Parathyroid adenoma (tissue), 2 donors: ENCODE measurements around the gene RAD51D.

Source experiments
- H2AFZ ChIP-seq: fragments of 300-600 bp; sonication (generic); one replicate; pipeline ENCODE4 v1.7.0; 2017; ENCODE audit warnings: antibody characterized with exemption, mild to moderate bottlenecking
- H3K27ac ChIP-seq: fragments of 300-600 bp; sonication (generic); one replicate; pipeline ENCODE4 v1.7.0; 2017
- H3K27me3 ChIP-seq: fragments of 300-600 bp; sonication (generic); one replicate; pipeline ENCODE4 v1.7.0; 2017; ENCODE audit warnings: low read length; ENCODE audit not compliant: control insufficient read depth, insufficient read depth
- H3K36me3 ChIP-seq: fragments of 300-600 bp; sonication (generic); one replicate; pipeline ENCODE4 v1.7.0; 2017; ENCODE audit warnings: low read length; ENCODE audit not compliant: control insufficient read depth, insufficient read depth
- H3K4me1 ChIP-seq: fragments of 300-600 bp; sonication (generic); one replicate; pipeline ENCODE4 v1.7.0; 2017; ENCODE audit warnings: control low read depth
- H3K4me2 ChIP-seq: fragments of 300-600 bp; sonication (generic); one replicate; pipeline ENCODE4 v1.7.0; 2017; ENCODE audit warnings: low read length
- H3K4me3 ChIP-seq: fragments of 300-600 bp; sonication (generic); one replicate; pipeline ENCODE4 v1.7.0; 2017; ENCODE audit warnings: low read depth, low read length
- H3K79me2 ChIP-seq: fragments of 300-600 bp; sonication (generic); one replicate; pipeline ENCODE4 v1.7.0; 2017; ENCODE audit warnings: control low read depth
- H3K9ac ChIP-seq: fragments of 300-600 bp; sonication (generic); one replicate; pipeline ENCODE4 v1.7.0; 2017; ENCODE audit warnings: mild to moderate bottlenecking
- H3K9me3 ChIP-seq: fragments of 300-600 bp; sonication (generic); one replicate; pipeline ENCODE4 v1.7.0; 2017; ENCODE audit warnings: low read length; ENCODE audit not compliant: control insufficient read depth
- TF ChIP-seq, protein P1 (sequence below): fragments of 300-600 bp; sonication (generic); IDR thresholded peaks from one replicate; pipeline ENCODE4 v1.7.0; 2017; ENCODE audit warnings: antibody characterized with exemption, mild to moderate bottlenecking
- donor health status: primary hyperparathyroidism.

RAD51D gene

DNA sequence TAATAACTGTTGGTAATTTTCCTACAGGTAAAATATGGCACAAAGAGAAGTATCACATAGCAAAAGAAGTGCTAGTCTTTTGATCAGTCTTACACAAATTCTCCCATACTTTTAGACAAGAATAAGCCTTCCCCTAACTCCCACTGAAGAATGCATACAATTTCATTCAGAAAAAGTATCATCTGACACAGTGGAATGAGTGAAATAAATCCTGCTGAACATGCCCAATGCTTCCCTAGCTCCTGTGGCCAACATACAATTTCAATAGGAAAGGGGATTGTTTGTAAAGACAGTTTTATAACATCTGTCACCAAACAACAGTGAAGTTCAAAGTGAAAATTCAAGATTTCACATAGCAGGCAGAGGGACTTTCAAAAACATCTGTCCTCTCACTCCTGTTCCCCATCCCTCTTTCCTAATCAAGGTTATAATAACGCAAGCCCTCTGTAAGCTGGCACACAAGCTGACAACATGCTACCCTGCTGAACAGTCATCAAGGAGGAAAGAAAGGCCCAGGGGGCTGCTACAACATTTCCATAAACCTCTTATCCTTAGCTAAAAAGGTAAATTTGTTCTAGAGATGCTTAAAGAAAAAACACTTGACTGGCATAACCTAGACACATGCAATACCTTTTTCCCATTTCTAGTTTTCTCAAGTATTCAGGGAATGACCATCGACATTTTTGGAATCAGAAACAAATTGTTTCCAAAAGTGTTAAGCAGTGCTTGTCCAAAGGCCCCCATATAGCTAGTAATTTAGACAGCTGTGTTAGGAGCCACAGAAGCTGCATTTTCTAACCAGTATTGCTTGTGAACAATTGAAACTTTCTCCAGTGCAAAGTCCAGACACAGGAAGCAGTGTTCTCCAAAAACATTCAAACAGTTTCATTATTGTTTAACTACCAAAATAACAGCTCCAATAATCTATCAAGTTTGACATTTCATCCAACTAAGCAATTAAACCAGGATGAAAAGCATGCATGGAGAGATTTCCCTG is 44.7 kb downstream of the RAD51D start:
- Histone ChIP-seq H2AFZ (no peak overlapping the region), H3K4me3 (no peak overlapping the region), H3K4me2 (no peak overlapping the region), H3K27ac (no peak overlapping the region), H3K36me3 (no peaks in the 10 kb centered on the region), H3K9ac (no peak overlapping the region), H3K4me1 (no peaks in the 10 kb centered on the region), H3K27me3 (no peaks in the 10 kb centered on the region), H3K9me3 (no peaks in the 10 kb centered on the region), H3K79me2 (peaks cover 32% of the 10 kb centered on the region)
- TF ChIP-seq, protein P1, sequence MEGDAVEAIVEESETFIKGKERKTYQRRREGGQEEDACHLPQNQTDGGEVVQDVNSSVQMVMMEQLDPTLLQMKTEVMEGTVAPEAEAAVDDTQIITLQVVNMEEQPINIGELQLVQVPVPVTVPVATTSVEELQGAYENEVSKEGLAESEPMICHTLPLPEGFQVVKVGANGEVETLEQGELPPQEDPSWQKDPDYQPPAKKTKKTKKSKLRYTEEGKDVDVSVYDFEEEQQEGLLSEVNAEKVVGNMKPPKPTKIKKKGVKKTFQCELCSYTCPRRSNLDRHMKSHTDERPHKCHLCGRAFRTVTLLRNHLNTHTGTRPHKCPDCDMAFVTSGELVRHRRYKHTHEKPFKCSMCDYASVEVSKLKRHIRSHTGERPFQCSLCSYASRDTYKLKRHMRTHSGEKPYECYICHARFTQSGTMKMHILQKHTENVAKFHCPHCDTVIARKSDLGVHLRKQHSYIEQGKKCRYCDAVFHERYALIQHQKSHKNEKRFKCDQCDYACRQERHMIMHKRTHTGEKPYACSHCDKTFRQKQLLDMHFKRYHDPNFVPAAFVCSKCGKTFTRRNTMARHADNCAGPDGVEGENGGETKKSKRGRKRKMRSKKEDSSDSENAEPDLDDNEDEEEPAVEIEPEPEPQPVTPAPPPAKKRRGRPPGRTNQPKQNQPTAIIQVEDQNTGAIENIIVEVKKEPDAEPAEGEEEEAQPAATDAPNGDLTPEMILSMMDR, result no peak

DNA sequence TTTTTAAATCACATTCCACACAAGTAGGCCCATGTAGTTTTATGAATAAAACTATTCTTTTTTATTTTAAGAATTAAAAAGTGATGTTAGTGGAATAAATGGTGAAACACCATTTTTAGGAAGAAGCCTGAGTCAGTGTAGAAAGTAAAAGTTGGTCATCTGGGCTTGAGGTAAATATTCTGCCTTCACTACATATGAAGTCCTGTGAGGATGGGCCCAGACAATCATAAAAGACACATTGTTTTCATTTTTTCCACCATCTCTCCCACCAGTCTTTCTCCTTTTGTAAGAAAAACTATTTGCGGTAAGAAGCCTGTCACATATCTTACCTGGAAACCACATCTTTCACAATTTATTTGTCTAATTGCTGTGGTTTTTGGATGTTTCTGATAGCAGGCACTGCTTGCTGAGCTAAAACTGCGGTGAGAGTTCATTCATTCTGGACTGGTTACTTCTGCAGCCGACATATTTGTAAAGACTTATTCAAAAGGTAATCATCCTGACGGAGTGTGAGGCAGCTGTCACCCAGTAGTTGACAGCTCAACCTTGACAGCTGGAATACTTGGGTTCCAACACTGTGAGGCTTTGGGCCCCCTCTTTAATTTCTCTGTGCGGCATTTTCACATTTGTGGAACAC is 45.6 kb downstream of the RAD51D start:
- Histone ChIP-seq H2AFZ (no peak overlapping the region), H3K36me3 (no peaks in the 10 kb centered on the region), H3K4me2 (no peak overlapping the region), H3K27ac (no peak overlapping the region), H3K9ac (no peak overlapping the region), H3K27me3 (no peaks in the 10 kb centered on the region), H3K4me3 (no peak overlapping the region), H3K4me1 (no peaks in the 10 kb centered on the region), H3K79me2 (peaks cover 27% of the 10 kb centered on the region), H3K9me3 (no peaks in the 10 kb centered on the region)
- TF ChIP-seq, protein P1, result no peak

DNA sequence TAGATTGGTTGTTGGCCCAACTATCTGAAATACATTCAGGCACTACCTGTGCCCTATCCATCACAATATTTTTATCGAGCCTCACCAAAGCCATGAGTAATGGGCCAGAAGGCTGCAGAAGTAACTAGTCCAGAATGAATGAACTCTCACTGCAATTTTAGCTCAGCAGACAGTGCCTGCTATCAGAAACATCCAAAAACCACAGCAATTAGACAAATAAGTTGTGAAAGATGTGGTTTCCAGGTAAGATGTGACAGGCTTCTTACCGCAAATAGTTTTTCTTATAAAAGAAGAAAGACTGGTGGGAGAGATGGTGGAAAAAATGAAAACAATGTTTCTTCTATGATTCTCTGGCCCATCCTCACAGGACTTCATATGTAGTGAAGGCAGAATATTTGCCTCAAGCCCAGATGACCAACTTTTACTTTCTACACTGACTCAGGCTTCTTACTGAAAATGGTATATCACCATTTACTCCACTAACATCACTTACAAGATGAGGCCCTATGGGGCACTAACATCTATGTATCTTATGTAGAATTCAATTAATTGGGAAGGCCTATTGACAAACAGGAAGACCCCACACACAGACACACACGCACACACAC is 46.4 kb downstream of the RAD51D start:
- Histone ChIP-seq H3K4me2 (no peak overlapping the region), H3K27ac (no peak overlapping the region), H3K79me2 (peaks cover 20% of the 10 kb centered on the region), H3K36me3 (no peaks in the 10 kb centered on the region), H2AFZ (no peak overlapping the region), H3K4me3 (no peak overlapping the region), H3K9me3 (no peaks in the 10 kb centered on the region), H3K9ac (no peak overlapping the region), H3K4me1 (no peaks in the 10 kb centered on the region), H3K27me3 (no peaks in the 10 kb centered on the region)
- TF ChIP-seq, protein P1, result no peak

DNA sequence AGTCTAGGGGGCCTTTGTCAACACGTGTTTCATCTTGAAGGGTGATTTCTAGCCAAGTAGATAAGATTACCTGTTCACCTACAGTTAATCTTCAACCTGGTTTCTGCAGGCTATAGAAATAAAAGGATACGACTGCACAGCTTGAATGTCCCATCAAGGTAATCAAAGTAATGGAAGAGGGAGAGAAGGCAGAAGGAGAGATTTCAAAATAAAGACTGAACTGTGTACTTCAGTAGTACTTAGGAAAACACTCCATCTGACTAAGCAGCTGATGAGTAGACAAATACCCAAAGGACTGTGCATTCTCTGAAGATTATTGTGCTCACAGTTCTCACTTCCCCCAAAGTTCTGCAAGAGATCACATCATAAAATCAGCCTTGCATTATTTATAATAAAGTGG is 50.3 kb downstream of the RAD51D start:
- Histone ChIP-seq H3K79me2 (peaks cover 6% of the 10 kb centered on the region), H3K4me1 (no peaks in the 10 kb centered on the region)

More for the DNA sequence above, 50.3 kb downstream of the RAD51D start:
- Histone ChIP-seq H3K27ac (no peak overlapping the region), H3K9me3 (no peaks in the 10 kb centered on the region), H3K4me3 (no peak overlapping the region), H3K4me2 (no peak overlapping the region), H2AFZ (no peak overlapping the region), H3K36me3 (no peaks in the 10 kb centered on the region), H3K9ac (no peak overlapping the region), H3K27me3 (no peaks in the 10 kb centered on the region)
- TF ChIP-seq, protein P1, result no peak
